GM10847 (cell line): ENCODE measurements around the gene C1QL3.

Experiments used
- POLR2A ChIP-seq: IDR thresholded peaks from 2 replicates; pipeline ENCODE4 v1.6.1; 2011; ENCODE audit not compliant: insufficient read length; ENCODE audit errors: extremely low read depth

C1QL3 gene

DNA sequence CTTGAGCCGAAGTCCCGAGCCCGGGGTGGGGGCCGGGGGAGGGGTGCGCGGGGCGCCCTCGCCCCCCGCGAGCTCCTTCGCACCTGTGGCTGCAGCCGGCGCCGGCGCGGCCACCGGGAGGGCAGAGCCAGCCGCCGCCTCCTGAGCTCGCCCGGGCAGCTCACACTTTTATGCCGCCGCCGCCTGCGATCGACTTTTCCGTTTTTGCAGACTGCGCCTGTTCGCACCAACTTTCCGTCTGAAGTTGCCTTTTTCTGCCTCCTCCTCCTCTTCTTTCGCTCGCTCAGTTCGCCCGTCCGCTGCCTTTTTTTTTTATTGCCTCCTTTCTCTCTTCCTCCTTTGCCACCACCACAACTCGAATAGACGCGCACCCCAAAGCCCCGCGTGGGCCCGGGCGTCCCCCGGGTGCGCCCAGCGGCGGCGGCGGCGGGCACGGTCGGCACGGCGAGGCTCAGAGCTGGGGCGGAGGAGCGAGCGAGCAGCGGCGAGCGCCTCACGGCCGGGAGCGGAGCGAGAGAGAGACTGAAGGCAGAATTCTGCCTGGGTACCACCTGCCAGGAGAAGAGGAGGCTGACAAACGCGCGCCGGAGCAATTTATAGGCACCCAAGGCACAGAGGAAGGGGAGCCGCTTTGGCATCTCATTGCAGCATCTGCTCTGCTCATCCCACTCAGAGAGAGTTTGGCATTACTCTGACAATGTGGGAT, at the start of gene C1QL3:
C1QL3 (minus strand) TSS at position 569 of the 706 bp plus-strand sequence. CDS start 814 bp downstream, outside the sequence.
- no peak for TF ChIP-seq POLR2A

- TF ChIP-seq POLR2A, result no peak
These were observed 49.1 kb upstream of the C1QL3 start for GRCh38 chr10:16570731-16571130.

GRCh38 chr10:16566202-16566805, 44.6 kb upstream of the C1QL3 start:
- TF ChIP-seq POLR2A, result no peak

DNA sequence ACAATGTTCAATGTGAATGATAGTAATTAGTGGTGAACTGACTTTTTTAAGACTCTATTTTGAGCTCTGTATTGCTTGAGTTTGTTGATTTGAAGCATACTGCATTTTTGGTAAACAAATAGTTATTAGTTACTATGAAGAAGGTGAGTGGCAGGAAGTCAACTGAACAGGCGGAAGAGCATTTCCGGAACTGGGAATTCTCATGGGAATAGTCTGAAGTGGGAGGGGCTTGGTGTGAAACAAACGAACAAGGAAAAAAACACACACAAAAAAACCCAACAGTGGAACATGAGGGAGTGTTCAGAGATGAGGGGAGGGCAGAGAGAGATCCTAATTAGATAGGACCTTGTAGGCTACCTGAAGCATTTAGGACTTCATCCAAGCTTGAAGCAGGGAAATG, 43.9 kb upstream of the C1QL3 start:
- no peak for TF ChIP-seq POLR2A

DNA sequence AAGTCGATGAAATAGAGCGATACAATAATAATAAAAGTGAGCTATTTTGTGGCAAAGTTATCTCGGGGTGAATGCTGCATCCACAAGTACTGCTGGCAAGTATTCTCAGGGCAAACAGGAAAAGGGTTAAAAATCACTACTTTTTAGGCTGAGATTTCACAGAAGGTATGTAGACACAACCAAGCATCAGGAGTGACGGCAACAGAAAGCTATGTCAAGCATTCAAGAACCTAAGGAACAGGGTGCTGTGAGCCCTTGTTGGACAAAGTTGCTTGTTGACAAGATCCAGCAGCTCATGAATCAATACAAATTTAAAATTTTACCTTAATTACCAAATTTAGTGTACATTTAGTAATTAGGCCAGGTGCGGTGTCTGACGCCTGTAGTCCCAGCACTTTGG, 41.2 kb upstream of the C1QL3 start:
- TF ChIP-seq POLR2A, result no peak

GRCh38 chr10:16559236-16559773, 37.6 kb upstream of the C1QL3 start:
- TF ChIP-seq POLR2A, result no peak

DNA sequence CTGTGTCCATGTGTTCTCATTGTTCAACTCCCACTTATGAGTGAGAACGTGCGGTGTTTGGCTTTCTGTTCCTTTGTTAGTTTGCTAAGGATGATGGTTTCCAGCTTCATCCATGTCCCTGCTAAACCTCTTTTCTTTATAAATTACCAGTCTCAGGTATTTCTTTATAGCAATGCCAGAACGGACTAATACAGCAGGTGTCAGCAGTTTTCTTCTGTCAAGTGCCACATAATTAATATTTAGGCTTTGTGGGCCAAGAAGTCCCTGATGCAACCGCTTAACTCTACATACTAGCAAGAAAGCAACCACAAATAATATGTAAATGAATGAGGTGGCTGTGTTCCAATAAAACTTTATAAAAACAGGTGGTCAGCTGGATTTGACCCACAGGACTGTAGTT, 26.3 kb upstream of the C1QL3 start:
- no peak for TF ChIP-seq POLR2A

DNA sequence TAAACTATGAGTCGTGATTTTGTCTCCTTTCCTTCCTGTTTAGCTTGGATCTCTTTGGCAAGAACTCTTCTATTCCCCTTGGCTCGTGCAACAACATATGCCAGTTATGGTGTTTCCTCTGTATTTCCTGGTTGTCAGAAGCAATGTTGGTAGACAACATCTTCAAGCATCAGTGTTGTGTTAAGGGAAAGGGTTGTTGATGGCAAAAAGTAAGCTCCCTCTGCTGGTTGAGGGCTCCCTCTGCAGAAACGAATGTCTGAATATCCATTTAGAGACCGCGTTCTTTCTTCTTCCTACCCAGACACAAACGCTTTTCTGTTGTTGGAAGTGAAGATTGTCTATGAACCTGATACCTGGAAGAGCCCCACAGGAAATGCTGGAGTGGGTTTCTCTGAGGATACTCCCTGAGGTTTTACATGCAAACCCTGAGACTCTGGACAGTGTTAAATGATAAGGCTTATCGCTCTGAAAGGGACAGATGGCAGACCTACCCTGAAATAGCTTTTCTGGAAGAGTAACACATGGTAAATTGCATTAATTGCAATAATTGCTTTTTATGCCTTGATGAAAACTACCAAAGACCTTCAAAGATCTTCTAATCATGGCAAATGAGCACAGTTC, 23.5 kb upstream of the C1QL3 start:
- TF ChIP-seq POLR2A, result no peak

DNA sequence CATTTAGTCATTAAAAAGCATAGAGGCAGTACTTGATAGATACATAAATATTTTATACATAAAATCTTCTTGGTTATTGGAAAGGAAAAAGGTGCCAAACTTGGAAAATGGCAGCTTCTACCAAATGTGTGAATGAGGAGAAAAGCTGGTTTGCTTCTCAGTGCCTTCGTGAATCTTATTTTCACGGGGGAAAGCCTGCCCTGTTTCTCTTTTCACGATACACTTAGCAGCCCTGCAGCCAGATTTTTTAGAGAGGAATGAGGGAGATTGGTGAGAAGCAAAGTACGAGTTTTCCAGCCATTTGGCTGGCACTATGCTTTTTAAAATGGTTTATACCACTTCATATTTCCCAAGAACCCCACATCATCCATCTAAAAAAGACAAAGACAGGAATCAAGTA, 22.9 kb upstream of the C1QL3 start:
- no peak for TF ChIP-seq POLR2A

GRCh38 chr10:16544099-16544498, 22.4 kb upstream of the C1QL3 start:
- no peak for TF ChIP-seq POLR2A

DNA sequence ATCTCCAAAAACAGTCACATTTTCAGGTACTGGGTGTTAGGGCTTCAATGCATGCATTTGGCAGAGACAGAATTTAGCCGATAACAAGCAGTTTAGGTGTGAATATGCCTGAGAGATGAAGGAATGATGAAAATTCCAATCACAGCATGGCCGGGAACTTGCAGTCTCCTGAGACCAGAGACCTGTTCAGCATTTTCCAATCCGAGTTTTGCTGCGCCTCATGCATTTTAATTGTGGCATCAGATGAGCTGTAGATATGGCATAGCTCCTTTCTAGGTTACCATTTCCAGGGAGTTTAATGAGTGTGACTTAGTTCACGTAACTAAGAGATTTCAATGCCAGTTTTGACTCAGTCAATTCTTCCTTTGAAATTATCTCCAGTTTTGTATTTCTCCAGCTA, 14.5 kb upstream of the C1QL3 start:
- TF ChIP-seq POLR2A, result no peak

GRCh38 chr10:16529853-16530252, 8.2 kb upstream of the C1QL3 start:
- no peak for TF ChIP-seq POLR2A

- no peak for TF ChIP-seq POLR2A
These were observed 5.8 kb upstream of the C1QL3 start for GRCh38 chr10:16527452-16527851.

- TF ChIP-seq POLR2A, result no peak
These were observed 779 bp downstream of the C1QL3 start for GRCh38 chr10:16520900-16521299.

GRCh38 chr10:16519908-16520861, 1.5 kb downstream of the C1QL3 start:
- no peak for TF ChIP-seq POLR2A
